ENCODE measurements around the gene NUAK1. TPM values are rescaled to one million over a fixed set of nuclear protein-coding genes. Genes with fewer than 3 reads are reported as not detected.

NUAK1 gene
- total and polyA plus RNA-seq, 7 donors = 7.0 to 102 (median 21.8) TPM

DNA sequence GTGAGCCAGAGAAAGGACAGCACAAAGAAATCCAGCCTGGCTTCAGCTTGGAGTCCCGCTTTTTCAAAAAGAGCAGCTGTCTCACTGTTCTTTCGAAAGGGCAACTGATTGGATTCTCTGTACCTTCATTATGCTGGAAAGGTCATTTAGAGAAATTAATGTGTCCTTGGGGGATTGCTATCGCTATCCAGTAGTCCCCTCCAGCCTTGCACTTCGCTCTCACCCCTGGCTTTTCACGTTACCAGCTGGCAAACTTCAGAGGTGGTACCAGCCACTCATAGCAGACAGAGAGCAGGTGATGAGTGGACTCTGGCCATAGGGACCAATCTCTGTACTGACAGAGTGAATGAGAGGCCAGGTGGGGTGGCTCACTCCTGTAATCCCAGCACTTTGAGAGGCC is 11.8 kb upstream of the NUAK1 start:
- no peaks in the 10 kb centered on the region for H3K27me3 ChIP-seq (ENCODE audit: insufficient read depth in 3 of 3, low read length in 2 of 3)
- no peak for ATAC-seq

DNA sequence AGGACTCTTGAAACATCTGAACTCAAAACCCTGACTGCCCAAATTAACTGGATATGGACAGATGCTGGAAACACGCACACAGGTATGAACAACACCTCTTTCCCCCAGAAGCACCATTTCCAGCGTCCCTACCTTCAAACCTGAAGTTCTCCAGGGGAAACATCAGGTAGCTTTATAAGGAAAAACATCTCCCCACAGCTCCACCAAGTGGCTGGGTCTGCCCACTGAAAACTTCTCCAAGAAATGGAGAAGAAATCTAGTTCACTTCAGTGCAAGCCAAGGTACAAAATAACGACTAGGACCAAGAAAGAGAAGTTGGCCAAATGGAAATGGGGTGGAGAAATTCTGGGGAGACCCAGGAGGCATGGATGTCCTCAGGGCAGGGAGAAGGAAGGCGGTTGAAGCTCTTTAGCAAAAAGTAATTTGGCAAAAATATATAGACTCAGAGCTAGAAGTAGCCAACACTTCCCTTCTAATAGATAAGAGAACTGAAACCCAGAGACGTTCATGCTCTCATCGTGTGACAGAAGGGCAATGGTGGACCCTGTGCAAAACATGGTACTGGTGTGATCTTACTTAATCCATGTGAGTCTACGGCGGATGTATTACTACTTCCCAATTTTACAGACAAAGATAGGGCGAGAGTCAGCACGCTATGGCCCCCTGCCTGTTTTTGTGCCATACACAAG is 10.5 kb upstream of the NUAK1 start:
- Histone ChIP-seq H3K9me3 (no peaks in the 10 kb centered on the region), H3K27ac (peak overlapping the region; percentile 87), H3K36me3 (ENCODE audit: insufficient read depth in 1 of 2, low read depth in 1 of 2) (no peaks in the 10 kb centered on the region), H3K4me1 (peaks cover 43% of the 10 kb centered on the region), H3K27me3 (ENCODE audit: insufficient read depth in 3 of 3, low read length in 2 of 3) (no peaks in the 10 kb centered on the region), H3K4me3 (no peak overlapping the region)
- ATAC-seq (peak in 2 of 4 donors; percentile 26 to 50), DNase-seq (no peak)
- intact Hi-C loops (cut with DNase I) = no loop called here
- WGBS, 3 donors = 74 to 77% (median 76%) methylated on average over 10 of the region's 10 CpGs
- TF ChIP-seq, protein P1, sequence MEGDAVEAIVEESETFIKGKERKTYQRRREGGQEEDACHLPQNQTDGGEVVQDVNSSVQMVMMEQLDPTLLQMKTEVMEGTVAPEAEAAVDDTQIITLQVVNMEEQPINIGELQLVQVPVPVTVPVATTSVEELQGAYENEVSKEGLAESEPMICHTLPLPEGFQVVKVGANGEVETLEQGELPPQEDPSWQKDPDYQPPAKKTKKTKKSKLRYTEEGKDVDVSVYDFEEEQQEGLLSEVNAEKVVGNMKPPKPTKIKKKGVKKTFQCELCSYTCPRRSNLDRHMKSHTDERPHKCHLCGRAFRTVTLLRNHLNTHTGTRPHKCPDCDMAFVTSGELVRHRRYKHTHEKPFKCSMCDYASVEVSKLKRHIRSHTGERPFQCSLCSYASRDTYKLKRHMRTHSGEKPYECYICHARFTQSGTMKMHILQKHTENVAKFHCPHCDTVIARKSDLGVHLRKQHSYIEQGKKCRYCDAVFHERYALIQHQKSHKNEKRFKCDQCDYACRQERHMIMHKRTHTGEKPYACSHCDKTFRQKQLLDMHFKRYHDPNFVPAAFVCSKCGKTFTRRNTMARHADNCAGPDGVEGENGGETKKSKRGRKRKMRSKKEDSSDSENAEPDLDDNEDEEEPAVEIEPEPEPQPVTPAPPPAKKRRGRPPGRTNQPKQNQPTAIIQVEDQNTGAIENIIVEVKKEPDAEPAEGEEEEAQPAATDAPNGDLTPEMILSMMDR (IDR thresholded peaks at IDR 0.05) = peak; percentile 62

More for the DNA sequence above, 11.8 kb upstream of the NUAK1 start:
- H3K4me1 ChIP-seq = peaks cover 40% of the 10 kb centered on the region
- H3K27ac ChIP-seq = no peak overlapping the region
- no peak for DNase-seq
- intact Hi-C loops (cut with DNase I) = loop anchor here in 1 of 2 donors (5.0 kb wide), 1 partner anchor 42 kb away; no protein-coding TSS in a partner anchor
- TF ChIP-seq, protein P1 (IDR thresholded peaks at IDR 0.05) = no peak
- H3K9me3 ChIP-seq = no peaks in the 10 kb centered on the region
- 29 to 70% (median 41%) methylated on average over 5 of the region's 5 CpGs for WGBS, 3 donors
- no peaks in the 10 kb centered on the region for H3K36me3 ChIP-seq (ENCODE audit: insufficient read depth in 1 of 2, low read depth in 1 of 2)
- no peak overlapping the region for H3K4me3 ChIP-seq

DNA sequence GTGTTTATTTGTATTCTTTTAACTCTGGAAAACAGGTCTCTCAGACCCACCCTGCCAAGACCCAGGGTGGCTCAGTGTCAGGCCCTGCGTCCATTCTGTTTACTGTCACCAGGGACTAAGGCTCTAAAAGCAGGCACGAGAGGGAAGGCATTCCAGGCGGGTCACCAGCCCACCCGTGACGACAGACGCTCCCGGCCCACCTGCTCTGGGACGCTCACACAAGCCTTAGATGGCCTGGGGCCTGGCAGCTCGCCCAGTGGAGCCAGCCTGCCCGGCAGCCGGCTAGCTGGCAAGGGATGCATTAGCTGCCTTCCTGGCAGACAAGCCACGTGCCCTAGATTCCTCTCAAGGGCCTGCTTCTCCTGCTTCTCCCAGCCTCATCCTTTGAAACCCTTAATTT is 9.2 kb upstream of the NUAK1 start:
- TF ChIP-seq, protein P1 (IDR thresholded peaks at IDR 0.05) = no peak
- intact Hi-C loops (cut with DNase I) = no loop called here

DNA sequence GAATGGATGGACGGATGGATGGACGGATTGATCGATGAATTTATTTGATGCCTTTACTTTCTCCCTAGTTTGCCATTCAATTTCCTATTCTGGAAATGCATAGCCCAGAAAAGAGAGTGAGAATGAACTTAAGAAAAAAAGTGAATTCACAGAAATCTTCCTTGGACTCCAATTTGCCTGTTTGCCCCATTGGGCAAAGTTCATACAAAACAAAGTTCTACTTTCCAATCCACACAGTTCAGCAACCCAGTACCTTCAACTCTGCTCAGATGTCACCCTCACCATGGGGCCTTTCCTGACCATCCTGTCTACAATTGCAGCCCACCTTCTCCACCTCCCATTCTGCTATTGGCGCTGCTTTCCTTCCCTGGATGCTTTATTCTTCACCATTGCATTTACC is 8.2 kb upstream of the NUAK1 start:
- intact Hi-C loops (cut with DNase I) = no loop called here
- ATAC-seq (no peak), DNase-seq (no peak)
- Histone ChIP-seq H3K36me3 (ENCODE audit: insufficient read depth in 1 of 2, low read depth in 1 of 2) (no peaks in the 10 kb centered on the region), H3K27me3 (ENCODE audit: insufficient read depth in 3 of 3, low read length in 2 of 3) (no peaks in the 10 kb centered on the region), H3K4me3 (no peak overlapping the region), H3K4me1 (peaks cover 59% of the 10 kb centered on the region), H3K9me3 (no peaks in the 10 kb centered on the region), H3K27ac (peak overlapping the region; percentile 87)
- 96 to 100% (median 97%) methylated on average over 4 of the region's 4 CpGs for WGBS, 3 donors
- TF ChIP-seq, protein P1 (IDR thresholded peaks at IDR 0.05) = no peak

More for the DNA sequence above, 9.2 kb upstream of the NUAK1 start:
- 22 to 31% (median 25%) methylated on average over 12 of the region's 12 CpGs for whole genome bisulfite sequencing, 3 donors
- DNase-seq = peak; percentile 90 to 94
- Histone ChIP-seq H3K27me3 (ENCODE audit: insufficient read depth in 3 of 3, low read length in 2 of 3) (no peaks in the 10 kb centered on the region), H3K4me1 (peaks cover 52% of the 10 kb centered on the region), H3K4me3 (no peak overlapping the region), H3K9me3 (no peaks in the 10 kb centered on the region), H3K27ac (peak overlapping the region; percentile 87), H3K36me3 (ENCODE audit: insufficient read depth in 1 of 2, low read depth in 1 of 2) (no peaks in the 10 kb centered on the region)
- peak; percentile 87 to 91 (median 90) for ATAC-seq
